Measurements from ENCODE around the gene NLRP6.

- TF ChIP-seq CTCF (IDR thresholded peaks at IDR 0.05) (no peak), POLR2A (IDR thresholded peaks at IDR 0.05) (peak; percentile 52), POLR2AphosphoS5 (IDR thresholded peaks at IDR 0.05) (peak in 2 of 3 donors; percentile 56 to 58), EP300 (IDR thresholded peaks at IDR 0.05; ENCODE audit: low read depth) (no peak)
These were observed 10.7 kb upstream of the NLRP6 start for GRCh38 chr11:267491-267994.

All from transverse colon (tissue), 4 donors.